HG03135 (cell line): ENCODE measurements around the gene EMP2.
A peak's percentile ranks its signal among the peaks of the same experiment; 100 is the strongest.
"Not testable (repeated sequence)": the region's sequence is repeated elsewhere in the genome, so short reads cannot be mapped to it uniquely, and the experiment has no call there.

Experiments
- ATAC-seq: cut with Tn5 transposase; IDR thresholded peaks from one replicate; pipeline ENCODE4 v1.9.1; 2021; ENCODE audit warnings: mild to moderate bottlenecking, moderate library complexity; ENCODE audit not compliant: unreplicated experiment

Gene EMP2

GRCh38 chr16:10525214-10525825, 55.1 kb downstream of the EMP2 start:
- ATAC-seq: no peak

GRCh38 chr16:10522966-10523365, 57.4 kb downstream of the EMP2 start:
- ATAC-seq: no peak

- no peak for ATAC-seq
These were observed 58.6 kb downstream of the EMP2 start for GRCh38 chr16:10521681-10522274.

GRCh38 chr16:10520869-10521578, 59.4 kb downstream of the EMP2 start:
- ATAC-seq: no peak

GRCh38 chr16:10519929-10520868, 60.2 kb downstream of the EMP2 start:
- no peak for ATAC-seq

GRCh38 chr16:10519297-10519696, 61.1 kb downstream of the EMP2 start:
- no peak for ATAC-seq

GRCh38 chr16:10518479-10519041, 61.8 kb downstream of the EMP2 start:
- ATAC-seq: no peak

GRCh38 chr16:10517868-10518267, 62.5 kb downstream of the EMP2 start:
- ATAC-seq: no peak

GRCh38 chr16:10514369-10515055, 65.9 kb downstream of the EMP2 start:
- ATAC-seq: no peak

GRCh38 chr16:10511829-10512228, 68.6 kb downstream of the EMP2 start:
- no peak for ATAC-seq

- no peak for ATAC-seq
These were observed 70.1 kb downstream of the EMP2 start for GRCh38 chr16:10510279-10510678.

GRCh38 chr16:10509534-10510025, 70.8 kb downstream of the EMP2 start:
- ATAC-seq: peak; percentile 92

GRCh38 chr16:10505286-10505685, 75.1 kb downstream of the EMP2 start:
- ATAC-seq: not testable (repeated sequence)

GRCh38 chr16:10504404-10504885, 76.0 kb downstream of the EMP2 start:
- no peak for ATAC-seq

- ATAC-seq: no peak
These were observed 77.6 kb downstream of the EMP2 start for GRCh38 chr16:10502776-10503175.

- ATAC-seq: no peak
These were observed 79.3 kb downstream of the EMP2 start for GRCh38 chr16:10501016-10501607.

- ATAC-seq: no peak
These were observed 79.8 kb downstream of the EMP2 start for GRCh38 chr16:10500582-10500981.

GRCh38 chr16:10497132-10498101, 83.0 kb downstream of the EMP2 start:
- no peak for ATAC-seq

- ATAC-seq: no peak
These were observed 85.4 kb downstream of the EMP2 start for GRCh38 chr16:10495031-10495345.
